Pancreas (tissue), 10 donors: ENCODE data around the gene FAM221B. TPM values are rescaled to one million over a fixed set of nuclear protein-coding genes. Genes with fewer than 3 reads are reported as not detected.

Source experiments
- ATAC-seq, 4 donors: fragments of 200-7000 bp; cut with Tn5 transposase; one replicate each; pipeline versions ENCODE4 v1.8.0 to v1.9.1; 2020; ENCODE audit warnings: mild to moderate bottlenecking in 4 of 4, moderate library complexity in 4 of 4
- DNase-seq, 6 donors: peaks; one replicate each; pipeline ENCODE4 v3.0.0-alpha.2; 2020
- FAIRE-seq: peaks from 2 replicates; lab custom pipeline; 2012; peaks lifted over from hg19 to GRCh38; lab: Jason Lieb, UNC
- H3K27ac ChIP-seq, 4 donors: fragments of 200-600 bp; sonication (generic); 1 replicate in 3 of 4; 2 replicates in 1 of 4; pipeline versions ENCODE4 v1.5.0 to v1.8.0; 2020
- H3K27me3 ChIP-seq, 4 donors: fragments of 200-600 bp; one replicate each; pipeline ENCODE4 v1.8.0; 2021
- H3K36me3 ChIP-seq, 3 donors: fragments of 200-600 bp; sonication (generic) in 1 of 3; one replicate each; pipeline versions ENCODE4 v1.5.0 to v1.8.0; 2020 to 2021
- H3K4me1 ChIP-seq, 3 donors: fragments of 200-600 bp; one replicate each; pipeline ENCODE4 v1.8.0; 2021
- H3K4me3 ChIP-seq, 4 donors: fragments of 200-600 bp; sonication (generic) in 2 of 4; one replicate each; pipeline versions ENCODE4 v1.5.0 to v1.8.0; 2020 to 2021
- H3K9me3 ChIP-seq, 4 donors: fragments of 200-600 bp; one replicate each; pipeline ENCODE4 v1.8.0; 2021
- CTCF ChIP-seq, 4 donors: fragments of 200-600 bp; sonication (generic) in 3 of 4; IDR thresholded peaks; one replicate each; pipeline versions ENCODE4 v1.5.0 to v1.8.0; 2021; ENCODE audit warnings: antibody characterized with exemption in 4 of 4
- WGBS, 2 donors: extraction: QIAGEN DNeasy Blood & Tissue Kit; methylation state at CpG; one replicate each; pipeline ENCODE4 v1.1.7; 2013; 5-methylcytosine and 5-hydroxymethylcytosine counted together
- intact Hi-C, 3 donors: fragments of 100-400 bp; cut with DNase I; formaldehyde crosslinking; loops; one replicate each; pipeline versions ENCODE4 v1.11.1 to v1.14.2; 2022
- polyA plus RNA-seq, 2 donors: library from polyadenylated mRNA; stranded (reverse); fragments of 200-250 nt; gene quantifications; one replicate each; pipeline ENCODE4 v1.2.3, GENCODE V29; 2013
- total RNA-seq, 6 donors: library from RNA; stranded (reverse); fragmentation: NEBNext Ultra II Directional in 4 of 6; extraction: Animal tissue kit (Norgen Biotek cat#: 25700) in 4 of 6; gene quantifications; one replicate each; pipeline versions ENCODE4 v1.2.1 to v1.2.4, GENCODE V29; 2021 to 2023
- donor health status: healthy with polysubstance abuse.
- donor health status: DM: no; HTN: no; CAD: no; lungs with moderate emphysema.
- donor health status: DM: no; HTN: no; CAD: no.
- donor health status: control.
- donor health status: control.
- donor health status: Bipolar disorder and iron deficiency.
- donor health status: DM: yes; HTN: yes; CAD: no.
- donor health status: DM: no; HTN: no; CAD: no.
- donor health status: DM: no; HTN: no; CAD: no.
- donor health status: DM: yes; HTN: yes; CAD: no.

FAM221B gene
- total RNA-seq (not detected), polyA plus RNA-seq (under 1 TPM in 1 of 2 donors, not detected in 1; 0.11 TPM)

- 0 to 1% methylated on average over 21 of the region's 21 CpGs for WGBS, 2 donors
- H3K4me3 ChIP-seq: peak within 1 kb of the TSS; percentile 46 to 81 (median 70)
- no peaks in the 10 kb centered on the region for H3K27me3 ChIP-seq
- no peaks in the 10 kb centered on the region for H3K9me3 ChIP-seq
- intact Hi-C loops: no loop called here
- TF ChIP-seq CTCF (IDR thresholded peaks at IDR 0.05): no peak
- ATAC-seq (peak in 2 of 4 donors; percentile 1 to 2), DNase-seq (peak in 4 of 6 donors; percentile 54 to 75 (median 62)), FAIRE-seq (no peak)
- H3K4me1 ChIP-seq: peaks cover 6 to 23% (median 16%) of the 10 kb centered on the region in 3 donors
- peak within 1 kb of the TSS; percentile 76 to 94 (median 86) for H3K27ac ChIP-seq
- H3K36me3 ChIP-seq: no peaks in the 10 kb centered on the region
These were observed at the start of gene FAM221B for GRCh38 chr9:35828716-35829083. Gene FAM221B, minus strand, starts transcription at chr9:35828732. Its CDS starts 2,571 bp downstream, at chr9:35826161.

GRCh38 chr9:35872505-35872904 is 44.0 kb upstream of the FAM221B start:
- no peaks in the 10 kb centered on the region for H3K4me1 ChIP-seq
- no peaks in the 10 kb centered on the region for H3K9me3 ChIP-seq
- H3K27me3 ChIP-seq: no peaks in the 10 kb centered on the region
- intact Hi-C loops: loop anchor here in 2 of 3 donors (5.0 to 10.0 kb wide), 2 partner anchors 78 to 85 kb away; partner anchors contain the start of gene NPR2 (in 1 of the 2)
- DNase-seq (no peak), ATAC-seq (no peak), FAIRE-seq (no peak)
- H3K4me3 ChIP-seq: no peak overlapping the region
- 58 to 75% methylated on average over 3 of the region's 3 CpGs for WGBS, 2 donors
- no peak overlapping the region for H3K27ac ChIP-seq
- no peak for TF ChIP-seq CTCF (IDR thresholded peaks at IDR 0.05)
- no peaks in the 10 kb centered on the region for H3K36me3 ChIP-seq

- intact Hi-C loops: loop anchor here in 2 of 3 donors (5.0 to 10.0 kb wide), 2 partner anchors 77 to 84 kb away; partner anchors contain the start of gene NPR2 (in 1 of the 2)
These were observed 43.0 kb upstream of the FAM221B start for GRCh38 chr9:35871545-35871944.

GRCh38 chr9:35870351-35870923 is 41.9 kb upstream of the FAM221B start, which contains the start of gene OR13J1:
Gene OR13J1, minus strand, starts transcription at chr9:35870401. Its CDS starts 0 bp downstream, at chr9:35870401.
- no peak for TF ChIP-seq CTCF (IDR thresholded peaks at IDR 0.05)
- H3K4me1 ChIP-seq: no peaks in the 10 kb centered on the region
- intact Hi-C loops: loop anchor here in 2 of 3 donors (5.0 to 10.0 kb wide), 2 partner anchors 76 to 83 kb away; partner anchors contain the start of gene NPR2 (in 1 of the 2)
- H3K4me3 ChIP-seq: no peak within 1 kb of the TSS
- H3K27me3 ChIP-seq: no peaks in the 10 kb centered on the region
- WGBS, 2 donors: 79 to 81% methylated on average over 8 of the region's 8 CpGs
- H3K36me3 ChIP-seq: no peaks in the 10 kb centered on the region
- FAIRE-seq: no peak
- DNase-seq: no peak
- no peak within 1 kb of the TSS for H3K27ac ChIP-seq
- H3K9me3 ChIP-seq: no peaks in the 10 kb centered on the region
- ATAC-seq: no peak

More at GRCh38 chr9:35871545-35871944, 43.0 kb upstream of the FAM221B start:
- FAIRE-seq: no peak
- Histone ChIP-seq H3K4me3 (no peak overlapping the region), H3K9me3 (no peaks in the 10 kb centered on the region), H3K27ac (no peak overlapping the region), H3K27me3 (no peaks in the 10 kb centered on the region), H3K4me1 (no peaks in the 10 kb centered on the region), H3K36me3 (no peaks in the 10 kb centered on the region)
- peak in 3 of 4 donors; percentile 30 to 39 (median 31) for ATAC-seq
- peak in 2 of 6 donors; percentile 41 to 74 for DNase-seq
- WGBS, 2 donors: 50 to 52% methylated on average over 3 of the region's 3 CpGs
- TF ChIP-seq CTCF (IDR thresholded peaks at IDR 0.05): no peak
